Measurements from ENCODE around the gene CACNA1A.
"Not testable (repeated sequence)": the region's sequence is repeated elsewhere in the genome, so short reads cannot be mapped to it uniquely, and the experiment has no call there.

CACNA1A gene

DNA sequence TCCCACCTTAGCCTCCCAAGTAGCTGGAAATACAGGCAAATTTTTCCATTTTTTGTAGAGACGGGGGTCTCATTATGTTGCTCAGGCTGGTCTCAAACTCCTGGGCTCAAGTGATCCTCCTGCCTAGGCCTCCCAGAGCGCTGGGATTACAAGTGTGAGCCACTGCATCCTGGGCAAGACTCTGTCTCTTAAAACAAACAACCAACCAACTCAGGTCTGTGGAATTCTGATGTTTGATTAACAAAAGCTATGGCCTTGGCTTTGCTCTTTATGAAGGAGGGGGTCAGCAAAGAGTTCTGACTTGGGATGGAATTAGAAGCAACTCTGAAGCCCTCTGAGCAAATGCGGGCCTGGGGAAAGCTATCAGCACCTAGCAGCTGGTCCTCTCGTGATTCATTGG is 238.4 kb downstream of the CACNA1A start:
- DNase-seq = no peak

DNA sequence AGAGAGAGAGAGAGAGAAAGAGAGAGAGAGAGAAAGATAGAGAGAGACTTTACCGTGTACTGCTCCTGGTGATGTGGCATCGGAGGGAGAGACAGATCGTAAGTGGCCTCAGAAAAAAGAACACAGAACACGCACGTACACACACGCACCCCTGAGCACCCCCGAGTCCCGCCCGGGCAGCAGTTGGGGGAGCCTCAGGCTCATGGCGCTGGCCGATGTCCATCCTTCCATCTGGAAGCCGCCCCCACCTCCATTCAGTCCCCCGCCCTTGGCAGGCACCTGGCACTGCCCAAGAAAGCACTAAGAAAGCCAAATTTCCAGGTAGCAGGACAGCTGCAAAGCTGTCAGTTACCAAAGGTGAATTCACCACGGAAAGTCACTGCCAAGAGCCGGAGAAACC is 239.1 kb downstream of the CACNA1A start:
- no peak for DNase-seq

DNA sequence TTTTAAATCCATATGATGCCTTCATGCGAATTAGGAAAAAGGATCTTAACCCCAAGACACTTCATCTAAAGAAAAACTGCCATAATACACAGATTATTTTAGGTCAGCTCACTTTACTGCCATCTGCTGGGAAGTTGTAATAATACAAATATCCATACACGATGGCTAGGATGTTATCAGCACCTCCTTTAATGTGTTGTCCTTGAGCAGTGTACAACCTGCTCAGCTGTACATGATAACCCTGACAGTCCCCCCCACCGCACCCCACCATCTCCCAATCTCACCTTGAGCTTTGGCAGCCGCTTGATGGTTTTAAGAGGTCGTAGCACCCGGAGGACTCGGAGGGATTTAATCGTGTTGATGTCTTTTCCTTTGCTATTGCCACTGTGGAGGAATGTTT is 243.8 kb downstream of the CACNA1A start:
- DNase-seq = no peak

DNA sequence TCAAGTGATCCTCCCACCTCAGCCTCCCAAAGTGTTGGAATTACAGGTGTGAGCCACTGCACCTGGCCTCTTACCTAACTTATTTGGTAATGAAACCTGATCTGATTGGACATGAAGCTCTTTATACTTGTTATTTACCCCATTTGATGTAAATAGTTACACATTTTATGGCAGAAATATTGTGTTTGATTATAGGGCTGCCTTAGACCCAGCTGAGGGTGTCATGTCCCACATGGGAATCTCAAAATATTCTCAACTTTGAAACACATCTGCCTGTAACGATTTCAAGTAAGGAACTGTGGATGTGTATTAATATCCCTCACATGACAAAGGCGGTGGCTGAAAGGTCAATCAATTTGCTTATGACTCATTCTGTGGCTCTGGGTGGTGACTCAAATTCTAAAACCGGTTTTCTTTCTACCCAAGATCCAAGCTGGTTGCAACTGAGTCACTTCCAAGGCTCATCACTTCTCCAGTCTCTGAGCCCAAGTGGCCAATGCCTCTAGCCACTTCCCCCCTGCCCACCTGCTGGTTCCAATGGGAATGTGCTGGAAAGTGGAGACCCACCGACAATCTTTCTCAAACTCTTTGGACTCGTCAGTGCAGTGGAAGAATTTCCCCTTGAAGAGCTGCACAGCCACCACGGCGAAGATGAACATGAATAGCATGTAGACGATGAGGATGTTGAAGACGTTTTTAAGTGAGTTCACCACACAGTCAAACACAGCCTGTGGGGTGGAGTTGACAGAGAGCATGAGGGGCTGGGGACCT is 245.2 kb downstream of the CACNA1A start:
- DNase-seq = peak; percentile 43

DNA sequence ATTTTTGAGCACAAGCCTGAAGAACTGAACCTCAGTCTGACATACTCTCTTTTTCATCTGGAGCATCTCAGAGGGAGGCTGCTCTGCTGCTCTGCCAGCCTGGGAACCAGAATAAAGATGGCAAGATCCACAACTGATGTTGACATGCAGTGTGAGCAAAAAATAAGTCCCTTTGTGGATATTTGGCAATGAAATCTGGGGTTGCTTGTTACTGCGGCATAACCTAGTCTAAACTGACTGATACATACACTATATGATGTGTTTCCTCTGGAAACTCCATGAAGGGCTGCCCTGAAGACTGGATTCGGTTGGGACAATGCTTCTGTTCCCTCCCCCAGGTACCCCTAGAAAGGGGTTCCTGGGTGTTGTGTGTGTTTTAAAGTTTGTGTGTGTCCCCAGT is 249.4 kb downstream of the CACNA1A start:
- DNase-seq = no peak

DNA sequence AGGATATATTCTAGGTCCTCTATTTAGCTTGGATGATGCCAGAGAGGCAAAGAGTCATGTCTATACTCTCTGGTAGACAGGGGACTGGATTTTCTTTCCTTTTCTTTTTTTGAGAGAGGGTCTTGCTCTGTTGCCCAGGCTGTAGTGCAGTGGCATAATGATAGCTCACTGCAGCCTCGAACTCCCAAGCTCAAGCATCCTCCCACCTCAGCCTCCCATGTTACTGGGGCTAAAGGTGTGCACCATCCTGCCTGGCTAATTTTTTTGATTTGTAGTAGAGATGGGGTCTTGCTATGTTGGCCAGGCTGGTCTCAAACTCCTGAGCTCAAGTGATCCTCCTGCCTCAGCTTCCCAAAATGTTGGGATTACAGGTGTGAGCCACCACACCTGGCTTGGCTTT is 249.9 kb downstream of the CACNA1A start:
- not testable (repeated sequence) for DNase-seq

DNA sequence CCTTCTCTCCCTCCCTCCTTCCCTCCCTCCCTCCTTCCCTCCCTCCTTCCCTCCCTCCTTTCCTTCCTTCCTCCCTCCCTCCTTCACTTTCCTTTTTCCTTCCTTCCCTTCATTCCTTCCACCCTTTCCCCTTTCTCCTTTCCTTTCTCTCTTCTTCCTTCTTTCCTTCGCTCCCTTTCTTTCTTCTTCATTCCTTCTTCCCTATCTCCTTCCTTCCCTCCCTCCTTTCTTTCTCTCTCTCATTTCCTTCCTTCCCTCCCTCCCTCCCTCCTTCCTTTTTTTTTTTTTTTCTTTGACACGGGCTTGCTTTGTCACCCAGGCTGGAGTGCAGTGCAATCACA is 250.6 kb downstream of the CACNA1A start:
- DNase-seq = no peak

DNA sequence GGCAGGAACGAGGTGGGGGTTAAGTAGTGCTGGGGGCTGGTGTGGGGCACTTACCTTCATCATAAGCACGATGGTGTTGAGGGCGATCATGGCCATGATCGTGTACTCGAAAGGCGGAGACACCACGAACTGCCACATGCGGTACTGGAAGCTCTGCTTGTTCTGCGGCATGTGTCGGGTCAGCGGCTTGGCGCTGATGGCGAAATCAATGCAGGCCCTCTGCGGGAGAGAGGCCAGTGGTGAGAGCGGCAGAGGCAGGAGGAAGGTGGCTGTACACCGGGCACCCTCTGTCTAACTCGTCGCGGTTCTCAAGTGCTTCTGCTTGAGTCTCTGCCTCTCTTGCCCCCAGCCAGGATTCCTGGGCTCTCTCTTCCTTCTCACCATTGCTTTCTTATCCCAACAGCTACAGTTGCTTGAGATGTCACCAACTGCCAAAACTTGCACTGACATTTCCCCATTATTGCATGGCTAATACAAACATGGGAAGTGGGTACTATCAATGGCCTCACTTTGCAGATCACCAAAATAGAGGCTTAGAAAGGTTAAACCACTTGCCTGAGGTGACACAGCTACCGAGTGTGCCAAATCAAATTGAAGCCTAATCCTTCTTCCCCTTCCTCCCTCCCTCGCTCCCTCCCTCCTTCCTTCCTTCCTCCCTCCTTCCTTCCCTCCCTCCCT is 251.1 kb downstream of the CACNA1A start:
- DNase-seq = no peak

DNA sequence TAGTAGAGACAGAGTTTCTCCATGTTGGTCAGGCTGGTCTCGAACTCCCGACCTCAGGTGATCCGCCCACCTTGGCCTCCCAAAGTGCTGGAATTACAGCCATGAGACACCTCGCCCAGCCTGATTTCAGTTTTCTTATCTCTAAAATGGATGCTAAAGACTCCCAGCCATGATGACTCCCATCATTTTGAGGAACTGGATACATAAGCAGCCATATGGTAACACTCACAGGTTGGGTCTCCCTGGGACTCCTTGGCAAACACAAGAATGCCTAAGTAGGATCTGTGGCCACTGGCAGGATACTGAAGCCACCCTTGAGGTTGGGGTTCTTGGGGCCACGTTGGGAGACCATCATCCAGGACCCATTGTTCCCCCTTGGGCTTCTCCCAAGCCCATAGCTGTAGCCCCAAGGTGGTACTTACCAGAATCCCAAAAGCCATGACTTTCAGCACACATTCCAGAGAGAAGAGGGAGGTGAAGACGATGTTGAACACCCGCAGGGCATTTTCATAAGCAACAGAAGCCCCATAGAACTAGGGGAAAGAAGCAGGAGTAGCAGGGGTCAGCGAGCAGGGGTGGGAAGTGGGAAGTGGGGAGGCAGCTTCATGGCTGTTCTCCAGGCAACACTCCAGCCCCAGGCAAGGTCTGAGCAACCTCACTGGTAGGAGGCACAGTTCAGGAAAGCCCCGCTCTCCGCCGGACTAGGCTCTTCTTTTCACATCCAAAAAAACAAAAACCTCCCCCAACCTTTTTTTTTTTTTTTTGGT is 253.5 kb downstream of the CACNA1A start:
- DNase-seq = no peak

DNA sequence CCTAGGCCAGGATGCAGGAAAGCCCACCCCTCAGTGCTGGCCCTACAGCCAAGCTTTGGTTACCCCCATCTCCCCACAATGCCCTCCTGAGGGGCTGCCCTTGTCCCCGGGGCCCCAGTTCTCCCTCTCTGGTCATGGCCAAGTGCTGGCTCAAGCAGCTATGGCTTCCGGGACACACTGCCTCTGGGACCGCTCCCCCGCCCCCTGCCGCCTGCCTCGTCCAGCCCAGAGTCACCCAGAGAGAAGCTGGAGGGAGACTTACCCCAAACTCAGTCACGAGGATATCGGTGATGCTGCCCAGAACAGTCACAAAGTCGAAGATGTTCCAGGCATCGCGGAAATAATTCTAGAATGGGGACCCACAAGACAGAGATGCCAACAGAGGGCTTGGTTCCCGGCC is 261.4 kb downstream of the CACNA1A start:
- DNase-seq = no peak

DNA sequence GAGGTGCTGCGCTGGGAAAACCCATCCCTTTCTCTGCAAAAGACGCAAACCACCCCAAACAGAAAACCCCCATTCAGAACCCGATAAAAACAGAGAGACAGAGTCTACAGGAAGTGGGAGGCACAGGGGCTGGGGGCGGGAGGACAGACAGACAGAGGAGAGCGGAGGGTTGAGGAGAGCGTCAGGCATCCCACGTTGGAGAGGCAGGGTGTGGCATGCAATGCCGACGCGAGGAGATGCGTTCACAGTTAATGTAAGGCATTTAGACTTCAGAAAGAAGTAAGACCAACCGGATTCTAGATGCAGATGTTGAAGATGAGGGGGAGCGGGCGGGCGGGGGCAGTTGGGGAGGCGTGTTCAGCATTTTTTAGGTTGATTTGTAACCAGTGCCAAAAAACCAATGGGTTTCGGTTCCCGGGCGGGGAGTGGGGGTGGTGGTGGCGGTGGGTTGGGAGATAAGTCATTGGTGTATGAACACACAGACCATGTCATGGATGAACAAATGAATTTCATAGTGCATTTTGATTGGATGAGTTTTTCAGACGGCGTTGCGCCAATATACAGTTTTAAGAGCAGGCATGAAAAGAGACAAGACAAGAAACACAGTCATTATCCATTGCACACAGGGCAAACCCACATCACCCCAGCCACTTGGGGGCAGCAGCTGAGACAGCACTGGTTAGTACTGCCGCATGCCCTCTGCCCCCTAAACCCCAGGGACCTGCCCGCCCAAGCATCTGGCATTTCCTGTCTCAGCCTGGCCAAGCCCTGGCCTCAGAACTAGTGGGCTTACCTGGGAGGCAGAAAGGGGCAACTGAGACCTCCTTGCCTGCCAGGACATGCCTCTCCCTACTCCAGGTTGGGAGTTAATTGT is 264.8 kb downstream of the CACNA1A start:
- DNase-seq = no peak

DNA sequence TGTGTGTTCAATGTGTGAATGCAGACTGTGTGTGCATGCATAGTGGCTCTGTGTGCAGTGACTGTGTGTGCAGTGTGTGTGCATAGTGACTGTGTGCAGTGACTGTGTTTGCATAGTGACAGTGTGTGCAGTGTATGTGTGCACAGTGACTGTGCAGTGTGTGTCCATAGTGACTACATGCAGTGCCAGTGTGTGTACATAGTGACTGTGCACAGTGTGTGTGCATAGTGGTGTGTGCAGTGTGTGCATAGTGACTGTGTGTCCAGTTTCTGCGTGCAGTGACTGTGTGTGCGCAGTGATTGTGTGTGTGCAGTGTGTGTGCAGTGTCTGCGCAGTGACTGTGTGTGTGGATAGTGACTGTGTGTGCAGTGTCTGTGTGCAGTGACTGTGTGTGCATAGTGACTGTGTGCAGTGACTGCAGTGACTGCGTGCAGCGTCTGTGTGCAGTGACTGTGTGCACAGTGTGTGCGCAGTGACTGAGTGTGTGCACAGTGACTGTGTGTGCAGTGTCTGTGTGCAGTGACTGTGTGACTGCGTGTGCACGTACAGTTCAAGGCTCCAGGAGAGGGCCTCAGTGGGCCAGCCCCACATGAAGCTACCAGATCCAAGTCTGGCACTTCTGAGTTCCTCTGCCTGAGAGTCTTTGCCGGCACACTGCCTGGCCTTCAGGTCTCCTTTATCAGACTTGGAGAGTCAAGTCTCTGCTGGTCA is 265.8 kb downstream of the CACNA1A start:
- no peak for DNase-seq

DNA sequence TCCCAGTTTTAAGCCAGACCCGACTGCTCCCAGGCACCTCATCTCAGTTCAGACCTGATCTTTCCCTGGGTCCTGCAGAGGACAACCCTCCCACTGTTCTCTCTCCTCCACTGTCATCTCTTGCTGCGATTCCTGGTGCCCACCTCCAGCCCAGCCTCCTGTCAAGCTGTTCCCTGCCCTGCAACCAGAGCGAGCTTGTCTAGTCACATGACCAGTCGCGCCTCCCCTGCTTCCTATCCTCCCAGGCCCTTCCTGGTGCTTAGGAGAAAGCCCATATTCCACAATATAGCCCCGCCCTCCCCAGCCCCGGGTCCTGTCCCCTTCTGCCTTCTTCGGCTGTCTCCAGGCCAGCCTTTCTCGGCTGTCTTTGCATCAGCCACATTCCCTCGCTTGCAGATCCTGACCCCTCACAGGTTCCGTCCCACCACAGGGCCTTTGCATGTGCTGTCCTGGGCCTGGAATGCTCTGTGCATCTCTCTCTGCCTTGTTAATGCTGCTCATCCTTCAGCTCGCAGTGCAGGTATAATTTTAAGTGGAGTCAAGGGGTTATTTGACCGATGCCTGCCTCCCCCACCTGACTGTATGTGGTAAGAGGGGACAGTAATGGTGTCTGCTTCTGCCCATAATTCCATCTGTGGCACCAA is 267.3 kb downstream of the CACNA1A start:
- DNase-seq = no peak

DNA sequence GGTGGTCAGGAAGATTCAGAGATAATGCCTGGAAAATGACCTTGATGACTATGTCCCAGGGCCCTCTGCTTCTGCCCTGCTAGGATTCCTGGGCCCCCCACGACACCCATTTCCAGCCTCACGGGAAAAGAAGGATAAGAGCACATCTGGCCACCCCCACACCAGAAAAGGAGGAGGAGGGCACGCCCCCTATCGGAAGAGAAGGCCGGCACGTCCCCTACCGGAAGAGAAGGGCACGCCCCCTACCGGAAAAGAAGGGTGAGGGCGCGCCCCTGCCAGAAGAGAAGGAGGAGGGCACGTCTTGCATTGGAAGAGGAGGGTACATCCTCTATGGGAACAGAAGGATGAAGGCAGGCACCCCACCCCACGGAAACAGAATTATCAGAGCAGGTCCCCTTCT is 271.8 kb downstream of the CACNA1A start:
- DNase-seq = peak; percentile 63

DNA sequence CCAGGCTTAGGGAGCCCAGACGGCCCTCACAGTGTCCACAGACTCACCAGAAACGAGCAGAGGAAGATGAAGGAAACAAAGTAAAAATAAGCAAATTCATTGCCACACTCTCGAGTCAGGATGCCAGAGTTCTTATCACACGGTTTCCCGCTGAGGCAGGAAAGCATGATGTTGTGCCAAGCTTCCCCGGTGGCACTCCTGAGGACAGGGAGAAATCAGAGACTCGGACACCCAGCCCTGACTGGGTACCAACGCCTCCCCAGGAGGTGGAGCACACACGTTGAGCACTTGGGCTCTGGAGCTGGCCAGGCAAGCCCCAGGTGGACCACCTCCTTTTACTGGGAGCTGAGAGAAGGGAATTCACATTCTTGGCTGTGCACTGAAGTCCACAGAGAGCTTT is 274.6 kb downstream of the CACNA1A start:
- DNase-seq = no peak

DNA sequence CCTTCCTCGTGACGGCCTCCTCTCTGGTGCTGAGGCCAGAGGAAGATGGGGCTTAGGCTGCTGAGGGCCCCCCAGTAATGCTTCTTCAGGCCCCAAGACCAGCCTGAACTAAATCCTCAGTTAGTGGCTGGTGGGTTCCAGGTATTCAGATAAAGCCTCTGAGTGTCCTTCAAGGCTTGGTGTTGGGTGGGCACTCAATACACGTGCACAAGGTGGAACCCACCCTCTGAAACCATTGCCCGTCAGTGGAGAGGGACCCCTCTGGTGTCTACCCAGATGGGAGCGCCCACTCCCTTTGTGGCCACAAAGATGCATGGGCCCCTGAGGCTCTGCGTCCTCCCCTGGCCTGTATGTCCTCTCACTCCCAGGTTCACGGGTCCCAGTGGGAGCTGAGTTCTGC is 277.0 kb downstream of the CACNA1A start:
- no peak for DNase-seq

DNA sequence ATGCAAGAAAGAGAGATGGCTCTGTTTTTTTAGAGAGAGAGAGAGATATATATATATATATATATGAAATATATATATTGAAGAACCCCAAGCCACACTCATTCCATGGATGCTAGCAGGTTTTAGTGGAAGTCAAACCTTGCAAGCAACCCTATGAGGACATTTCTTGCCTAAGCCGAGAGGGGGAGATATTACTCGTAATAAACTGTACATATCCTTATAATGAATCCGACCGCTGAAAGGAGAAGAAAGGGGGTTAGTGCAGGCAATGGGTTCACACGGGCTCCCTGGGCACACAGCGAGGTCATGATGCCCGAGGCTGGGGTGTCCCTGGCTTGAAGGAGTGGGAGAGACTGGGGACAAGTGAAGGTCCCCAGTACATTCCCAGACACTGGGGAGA is 277.7 kb downstream of the CACNA1A start:
- DNase-seq = no peak

DNA sequence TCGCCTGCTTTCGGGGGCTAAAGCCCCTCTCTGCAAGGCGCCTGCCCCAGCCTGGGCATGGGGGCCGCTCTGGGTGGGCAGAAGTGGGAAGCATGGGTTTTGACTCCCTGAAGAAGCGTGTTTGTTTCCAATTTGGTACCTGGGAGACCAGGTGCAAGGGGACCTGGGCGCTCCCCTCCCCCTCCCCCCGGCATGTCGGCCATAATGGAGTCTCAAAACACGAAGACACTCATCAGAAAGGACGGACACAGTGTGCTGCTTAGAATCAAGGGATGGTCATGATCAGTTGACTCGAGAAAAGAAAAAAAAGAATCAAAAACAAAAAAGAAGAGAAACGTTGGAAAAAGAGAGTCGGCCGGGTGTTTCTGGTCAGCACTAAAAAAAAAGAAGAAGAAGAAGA is 279.3 kb downstream of the CACNA1A start:
- DNase-seq = no peak

DNA sequence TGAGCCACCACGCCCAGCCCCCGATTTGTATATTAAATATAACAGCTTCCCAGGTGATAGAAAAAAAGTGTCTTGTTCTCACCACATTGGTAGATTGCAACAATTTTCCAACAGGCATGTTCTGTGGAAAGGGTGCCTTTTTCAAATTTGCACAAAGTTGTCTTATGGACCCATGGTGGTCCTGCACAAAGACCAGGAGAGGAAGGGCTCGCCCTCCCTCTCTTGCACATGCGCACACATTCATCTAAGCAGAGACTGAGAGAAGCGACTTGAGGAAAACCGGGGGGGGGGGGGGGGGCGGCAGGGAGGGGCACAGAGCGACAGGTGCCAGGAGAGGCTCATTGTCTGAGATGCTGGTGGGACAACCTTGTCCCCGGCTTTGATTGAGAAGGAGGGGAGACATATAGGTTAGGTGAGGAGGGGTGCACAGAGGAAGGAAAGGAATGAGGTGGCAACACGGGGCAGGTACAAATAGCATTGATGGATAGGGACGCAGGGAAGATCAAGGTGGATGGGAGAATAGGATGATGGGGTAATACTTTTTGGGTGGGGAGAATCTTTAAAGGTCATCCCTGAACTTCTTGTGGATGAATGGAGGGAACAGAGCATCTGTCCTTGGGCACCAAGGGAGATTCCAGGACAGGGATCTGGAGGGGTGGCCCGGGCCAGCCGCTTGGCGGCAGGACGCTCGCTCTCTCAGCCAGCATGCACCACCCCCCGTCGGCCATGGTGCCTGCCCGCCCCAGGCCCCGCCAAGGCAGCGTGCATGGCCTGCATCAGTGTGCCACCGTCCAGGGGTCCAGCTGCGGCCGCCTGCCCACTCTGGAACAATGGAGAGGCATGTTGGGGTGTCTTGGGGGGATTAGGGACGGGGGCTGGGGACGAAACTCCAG is 280.1 kb downstream of the CACNA1A start:
- DNase-seq = no peak

DNA sequence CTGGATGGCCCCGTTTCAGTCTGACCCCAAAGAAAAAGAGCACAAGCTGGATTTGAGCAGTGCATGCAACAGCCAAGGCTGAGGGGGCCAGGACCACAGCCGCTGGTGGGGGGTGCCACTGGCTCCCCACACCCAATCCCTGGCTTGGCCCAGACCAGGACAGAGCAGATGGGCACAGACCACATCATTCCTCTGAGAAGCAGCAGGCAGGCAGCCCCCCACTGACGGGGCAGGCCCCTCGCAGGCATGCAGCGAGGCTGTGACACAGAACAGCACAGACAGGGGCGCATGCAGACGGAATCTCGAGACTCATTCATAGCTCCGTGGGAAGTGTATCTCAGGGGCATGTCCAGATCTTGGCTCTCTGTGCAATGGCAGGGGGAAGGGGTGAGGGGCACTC is 281.2 kb downstream of the CACNA1A start:
- no peak for DNase-seq

DNA sequence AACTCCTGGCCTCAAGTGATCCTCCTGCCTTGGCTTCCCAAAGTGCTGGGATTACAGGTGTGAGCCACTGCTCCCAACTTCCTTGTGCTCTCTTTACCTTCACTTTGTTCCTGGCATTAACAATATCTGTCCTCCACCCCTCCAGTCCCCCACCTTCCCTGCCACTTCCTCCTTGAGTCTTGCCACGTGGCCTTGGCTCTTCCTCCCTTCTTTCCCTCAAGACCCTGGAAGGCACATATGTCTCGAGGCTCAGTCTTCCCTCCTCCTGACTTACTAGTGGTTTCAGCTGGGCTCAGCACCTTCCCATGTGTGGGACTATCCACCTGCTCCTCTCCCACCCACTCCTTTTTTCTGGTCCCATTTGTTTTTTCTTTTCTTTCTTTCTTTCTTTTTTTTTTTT is 285.4 kb downstream of the CACNA1A start:
- no peak for DNase-seq
